A673 (cell line): ENCODE data around the gene EMID1.

Experiments
- EZH2 ChIP-seq: fragments of 200-600 bp; sonication (generic); IDR thresholded peaks from 2 replicates; pipeline ENCODE4 v1.6.1; 2017; ENCODE audit warnings: borderline replicate concordance, low read depth, mild to moderate bottlenecking, mixed read lengths, antibody characterized with exemption, low read length; ENCODE audit not compliant: poor library complexity, severe bottlenecking
- TF ChIP-seq, protein P1 (sequence below): fragments of 300-800, 200-600 bp; sonication (generic); conservative IDR thresholded peaks from 2 replicates; pipeline ENCODE4 v1.5.1; 2017; ENCODE audit warnings: low read depth, mild to moderate bottlenecking, antibody characterized with exemption, low read length, moderate library complexity, mixed read lengths

DNA sequence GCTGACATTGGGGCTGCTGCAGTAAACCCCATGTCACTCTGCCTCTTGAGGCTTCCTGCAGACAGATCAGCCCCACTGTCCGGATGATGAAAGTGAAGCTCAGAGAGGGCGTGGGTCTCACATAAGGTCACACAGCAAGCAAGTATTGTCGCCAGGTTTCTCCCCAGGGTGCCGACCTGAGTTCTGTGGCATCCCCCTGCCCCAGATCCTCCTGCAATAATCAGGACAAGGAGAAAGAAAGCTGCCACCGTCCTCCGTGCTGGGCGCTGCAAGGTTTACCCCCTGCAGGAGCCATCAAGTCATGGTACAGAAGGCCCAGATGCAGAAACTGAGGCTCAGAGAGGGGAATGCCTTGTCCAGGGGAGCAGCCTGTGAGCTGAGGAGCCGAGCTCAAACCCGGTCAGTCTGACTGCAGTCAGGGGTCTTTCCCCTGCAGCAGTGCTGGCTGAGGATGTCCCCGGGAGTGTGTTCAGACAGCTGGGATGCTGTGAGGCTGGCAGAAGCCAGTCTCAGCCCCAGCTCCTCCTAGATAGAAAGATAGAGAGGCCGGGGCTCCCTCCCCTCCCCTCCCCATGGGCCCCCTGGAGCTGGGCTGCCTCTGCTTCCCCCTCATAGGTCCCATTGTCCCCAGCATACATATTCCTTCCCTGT, 13.2 kb downstream of the EMID1 start:
- TF ChIP-seq EZH2: no peak
- TF ChIP-seq, protein P1, sequence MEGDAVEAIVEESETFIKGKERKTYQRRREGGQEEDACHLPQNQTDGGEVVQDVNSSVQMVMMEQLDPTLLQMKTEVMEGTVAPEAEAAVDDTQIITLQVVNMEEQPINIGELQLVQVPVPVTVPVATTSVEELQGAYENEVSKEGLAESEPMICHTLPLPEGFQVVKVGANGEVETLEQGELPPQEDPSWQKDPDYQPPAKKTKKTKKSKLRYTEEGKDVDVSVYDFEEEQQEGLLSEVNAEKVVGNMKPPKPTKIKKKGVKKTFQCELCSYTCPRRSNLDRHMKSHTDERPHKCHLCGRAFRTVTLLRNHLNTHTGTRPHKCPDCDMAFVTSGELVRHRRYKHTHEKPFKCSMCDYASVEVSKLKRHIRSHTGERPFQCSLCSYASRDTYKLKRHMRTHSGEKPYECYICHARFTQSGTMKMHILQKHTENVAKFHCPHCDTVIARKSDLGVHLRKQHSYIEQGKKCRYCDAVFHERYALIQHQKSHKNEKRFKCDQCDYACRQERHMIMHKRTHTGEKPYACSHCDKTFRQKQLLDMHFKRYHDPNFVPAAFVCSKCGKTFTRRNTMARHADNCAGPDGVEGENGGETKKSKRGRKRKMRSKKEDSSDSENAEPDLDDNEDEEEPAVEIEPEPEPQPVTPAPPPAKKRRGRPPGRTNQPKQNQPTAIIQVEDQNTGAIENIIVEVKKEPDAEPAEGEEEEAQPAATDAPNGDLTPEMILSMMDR: no peak
